IPS DF 4.7 (cell line): ENCODE measurements around the gene TNFRSF11A.

ENCODE experiments used
- DNase-seq: peaks from one replicate; pipeline ENCODE4 v3.0.0-alpha.2; 2013; ENCODE audit warnings: low spot score; ENCODE audit errors: extremely low read depth

Gene TNFRSF11A

GRCh38 chr18:62341473-62341872, 16.4 kb downstream of the TNFRSF11A start:
- no peak for DNase-seq

- no peak for DNase-seq
Observed at GRCh38 chr18:62342884-62343283, 17.8 kb downstream of the TNFRSF11A start.

GRCh38 chr18:62343316-62343715, 18.2 kb downstream of the TNFRSF11A start:
- DNase-seq = no peak

GRCh38 chr18:62345909-62346308, 20.8 kb downstream of the TNFRSF11A start:
- DNase-seq = no peak

- no peak for DNase-seq
Observed at GRCh38 chr18:62346333-62347088, 21.4 kb downstream of the TNFRSF11A start.

GRCh38 chr18:62347089-62347506, 22.0 kb downstream of the TNFRSF11A start:
- DNase-seq = no peak

GRCh38 chr18:62348474-62348873, 23.4 kb downstream of the TNFRSF11A start:
- DNase-seq = no peak

GRCh38 chr18:62353170-62353569, 28.1 kb downstream of the TNFRSF11A start:
- no peak for DNase-seq

- DNase-seq = no peak
Observed at GRCh38 chr18:62354151-62354550, 29.0 kb downstream of the TNFRSF11A start.

- no peak for DNase-seq
Observed at GRCh38 chr18:62357079-62357719, 32.1 kb downstream of the TNFRSF11A start.

GRCh38 chr18:62360805-62361204, 35.7 kb downstream of the TNFRSF11A start:
- no peak for DNase-seq

GRCh38 chr18:62361288-62361687, 36.2 kb downstream of the TNFRSF11A start:
- no peak for DNase-seq

- DNase-seq = no peak
Observed at GRCh38 chr18:62364558-62364957, 39.4 kb downstream of the TNFRSF11A start.

GRCh38 chr18:62365420-62365819, 40.3 kb downstream of the TNFRSF11A start:
- DNase-seq = no peak

- peak; percentile 51 for DNase-seq
Observed at GRCh38 chr18:62366992-62367391, 41.9 kb downstream of the TNFRSF11A start.

GRCh38 chr18:62368100-62368499, 43.0 kb downstream of the TNFRSF11A start:
- no peak for DNase-seq

GRCh38 chr18:62369129-62369644, 44.1 kb downstream of the TNFRSF11A start:
- no peak for DNase-seq

- no peak for DNase-seq
Observed at GRCh38 chr18:62370366-62370765, 45.3 kb downstream of the TNFRSF11A start.

- DNase-seq = no peak
Observed at GRCh38 chr18:62371436-62371835, 46.3 kb downstream of the TNFRSF11A start.

- DNase-seq = no peak
Observed at GRCh38 chr18:62372156-62372555, 47.0 kb downstream of the TNFRSF11A start.

GRCh38 chr18:62372882-62373281, 47.8 kb downstream of the TNFRSF11A start:
- no peak for DNase-seq

- DNase-seq = no peak
Observed at GRCh38 chr18:62374410-62374965, 49.4 kb downstream of the TNFRSF11A start.
